HG03354 (cell line): ENCODE data around the gene RPS3A.
A peak's percentile ranks its signal among the peaks of the same experiment; 100 is the strongest.
"Not testable (repeated sequence)": the region's sequence is repeated elsewhere in the genome, so short reads cannot be mapped to it uniquely, and the experiment has no call there.

Source experiments
- ATAC-seq: cut with Tn5 transposase; IDR thresholded peaks from one replicate; pipeline ENCODE4 v1.9.1; 2021; ENCODE audit warnings: mild to moderate bottlenecking; ENCODE audit not compliant: unreplicated experiment, poor library complexity, severe bottlenecking

The RPS3A gene

DNA sequence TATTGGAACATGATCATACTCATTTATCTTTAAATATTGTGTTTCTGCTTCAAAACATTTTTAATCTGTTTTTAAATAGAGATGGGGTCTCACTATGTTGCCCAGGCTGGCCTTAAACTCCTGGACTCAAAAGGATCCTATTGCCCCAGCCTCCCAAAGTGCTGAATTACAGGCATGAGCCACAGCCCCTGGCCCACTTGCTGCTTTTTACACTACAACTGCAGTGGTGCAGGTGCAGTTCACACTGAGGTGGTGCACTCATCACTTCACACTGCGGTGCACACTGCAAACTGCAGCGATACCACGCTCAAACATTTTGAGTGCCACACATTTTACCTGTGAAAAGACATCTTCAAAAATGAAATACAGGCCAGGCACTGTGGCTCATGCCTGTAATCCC lies 10.8 kb downstream of the RPS3A start:
- no peak for ATAC-seq

DNA sequence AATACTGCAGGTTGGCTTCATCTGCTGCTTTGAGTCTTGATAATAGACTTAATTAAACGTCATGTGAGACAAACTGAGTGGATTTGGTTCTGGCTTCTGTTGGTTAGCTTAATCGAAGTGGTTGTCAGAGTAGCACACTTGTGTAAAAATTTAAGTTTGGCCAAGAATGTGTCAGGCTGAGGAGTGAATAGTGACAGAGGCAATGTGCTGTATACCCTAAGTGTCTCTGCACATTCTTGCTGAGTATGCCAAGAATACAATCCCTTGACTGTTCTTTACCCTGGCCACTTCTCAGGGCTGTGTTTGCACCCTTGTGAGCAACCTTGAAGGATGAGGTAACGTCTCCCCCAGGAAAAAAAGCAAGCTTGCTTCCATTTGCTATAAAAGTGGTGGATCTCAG lies 14.9 kb downstream of the RPS3A start:
- no peak for ATAC-seq

DNA sequence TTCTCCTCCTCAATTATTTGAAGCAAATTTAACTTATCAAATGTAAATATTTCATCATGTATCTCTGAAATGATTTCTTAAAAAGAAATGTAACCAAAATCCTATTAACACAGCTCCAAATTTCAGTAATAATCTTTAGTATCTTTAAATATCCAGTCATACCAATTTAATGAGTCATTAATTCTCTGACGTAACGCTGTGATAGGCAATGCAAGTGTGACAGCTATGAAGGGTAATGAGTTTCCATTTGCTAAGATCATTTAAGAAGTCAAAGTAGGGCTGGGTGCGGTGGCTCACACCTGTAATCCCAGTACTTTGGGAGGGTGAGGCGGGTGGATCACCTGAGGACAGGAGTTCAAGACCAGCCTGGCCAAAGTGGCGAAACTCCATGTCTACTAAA lies 15.6 kb downstream of the RPS3A start:
- ATAC-seq, result no peak

DNA sequence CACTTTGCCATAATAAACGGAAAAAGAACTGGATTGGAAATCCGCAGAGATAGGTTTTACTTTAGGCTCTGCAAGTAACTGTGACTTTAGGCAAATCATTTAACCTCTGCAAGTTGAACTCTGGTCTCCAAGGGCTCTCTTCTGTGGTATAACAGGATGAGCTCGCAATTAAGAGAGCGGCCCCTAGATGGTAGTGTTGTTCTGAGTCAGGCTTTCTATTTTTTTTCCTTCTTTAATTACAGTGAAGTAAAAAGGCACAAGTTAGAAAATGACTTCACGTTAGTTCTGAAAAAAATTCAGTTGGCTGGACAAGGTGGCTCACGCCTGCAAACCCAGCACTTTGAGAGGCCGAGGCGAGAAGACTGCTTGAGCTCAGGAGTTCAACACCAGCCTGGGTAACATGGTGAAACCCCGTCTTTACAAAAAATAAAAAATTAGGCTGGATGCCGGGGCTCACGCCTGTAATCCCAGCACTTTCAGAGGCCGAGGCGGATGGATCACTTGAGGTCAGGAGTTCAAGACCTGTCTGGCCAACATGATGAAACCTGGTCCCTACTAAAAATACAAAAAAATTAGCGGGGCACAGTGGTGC lies 18.0 kb downstream of the RPS3A start:
- peak; percentile 91 for ATAC-seq

DNA sequence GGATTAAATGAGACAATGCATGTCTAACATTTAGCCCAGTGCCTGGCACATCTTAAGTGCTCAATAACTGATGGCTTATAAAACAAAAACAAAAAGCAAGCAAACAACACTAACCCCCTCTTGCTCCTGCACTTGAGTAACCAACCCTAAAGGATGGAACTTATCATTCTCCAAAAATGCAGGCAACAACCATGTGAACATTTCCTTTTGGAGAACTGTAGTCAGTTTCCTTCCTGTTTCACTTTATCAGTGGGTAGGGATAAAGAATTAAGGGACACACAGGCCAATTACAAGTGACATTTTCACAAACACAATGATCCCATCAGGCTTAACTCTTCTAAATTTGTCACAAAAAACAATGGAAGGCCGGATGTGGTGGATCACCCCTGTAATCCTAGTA lies 30.4 kb downstream of the RPS3A start:
- ATAC-seq, result no peak

DNA sequence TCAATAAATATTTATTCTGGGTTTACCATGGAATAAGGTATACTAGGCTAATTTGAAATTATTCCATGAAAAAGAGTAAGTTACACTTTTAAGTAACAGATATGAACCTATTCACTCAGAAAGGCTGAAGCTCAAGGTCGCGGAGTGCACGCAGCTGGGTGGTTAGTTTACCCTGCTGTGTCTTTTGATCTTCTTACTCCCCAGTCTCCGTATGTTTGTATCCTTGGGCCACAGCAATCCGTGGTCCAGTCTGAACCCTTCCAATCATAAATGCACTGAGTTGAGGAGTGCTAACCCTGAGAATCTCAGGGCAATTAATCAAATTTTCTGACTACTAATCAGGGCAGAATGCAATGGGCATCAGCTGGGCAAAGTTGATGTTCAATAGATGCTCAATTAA lies 33.9 kb downstream of the RPS3A start:
- no peak for ATAC-seq

DNA sequence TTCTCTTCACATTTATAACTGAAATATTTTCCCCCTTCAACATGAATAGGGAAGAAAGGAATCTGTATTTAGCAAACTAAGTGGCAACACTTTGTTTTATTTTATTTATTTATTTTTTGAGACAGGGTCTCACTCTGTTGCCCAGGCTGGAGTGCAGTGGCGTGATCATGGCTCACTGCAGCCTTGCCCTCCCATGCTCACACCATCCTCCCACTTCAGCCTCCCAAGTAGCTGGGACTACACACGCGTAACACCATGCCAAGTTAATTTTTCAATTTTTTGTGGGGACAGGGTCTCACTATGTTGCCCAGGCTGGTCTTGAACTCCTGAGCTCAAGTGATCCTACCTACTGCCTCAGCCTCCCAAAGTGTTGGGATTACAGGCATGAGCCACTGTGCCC lies 36.6 kb downstream of the RPS3A start:
- not testable (repeated sequence) for ATAC-seq

DNA sequence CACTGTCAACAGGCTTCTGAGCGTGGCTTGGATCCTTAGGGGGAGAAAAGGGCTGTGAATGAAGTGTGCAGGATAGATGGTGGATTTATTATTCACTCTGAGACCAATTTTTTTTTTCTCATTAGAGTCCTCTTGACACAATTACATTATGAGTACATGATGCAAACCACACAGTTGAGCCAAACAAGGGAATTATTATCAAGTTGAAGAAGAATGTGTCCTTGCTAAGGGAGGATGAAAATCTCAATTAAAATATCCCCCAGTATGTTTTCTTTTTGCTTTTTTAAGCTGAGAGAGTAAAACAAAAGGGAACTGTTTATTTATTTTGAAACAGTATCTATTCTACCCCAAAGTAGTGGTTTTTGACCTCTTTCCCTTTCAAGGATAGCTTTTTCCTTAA lies 40.4 kb downstream of the RPS3A start:
- ATAC-seq, result no peak

DNA sequence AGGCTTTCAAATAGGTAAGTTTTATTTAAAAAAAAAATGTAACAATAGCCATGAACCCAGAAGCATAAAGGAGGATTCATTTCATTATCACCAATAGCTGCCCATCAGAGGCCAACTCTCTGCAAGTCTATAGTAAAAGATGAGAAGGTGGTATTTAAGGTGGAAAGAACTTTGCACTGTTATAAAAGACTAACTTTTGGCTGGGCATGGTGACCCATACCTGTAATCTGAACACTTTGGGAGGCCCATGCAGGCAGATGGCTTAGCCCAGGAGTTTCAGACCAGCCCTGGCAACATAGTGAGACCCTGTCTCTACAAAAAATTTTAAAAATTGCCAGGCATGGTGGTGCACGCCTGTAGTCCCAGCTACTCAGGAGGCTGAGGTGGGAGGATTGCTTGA lies 43.3 kb downstream of the RPS3A start:
- no peak for ATAC-seq

DNA sequence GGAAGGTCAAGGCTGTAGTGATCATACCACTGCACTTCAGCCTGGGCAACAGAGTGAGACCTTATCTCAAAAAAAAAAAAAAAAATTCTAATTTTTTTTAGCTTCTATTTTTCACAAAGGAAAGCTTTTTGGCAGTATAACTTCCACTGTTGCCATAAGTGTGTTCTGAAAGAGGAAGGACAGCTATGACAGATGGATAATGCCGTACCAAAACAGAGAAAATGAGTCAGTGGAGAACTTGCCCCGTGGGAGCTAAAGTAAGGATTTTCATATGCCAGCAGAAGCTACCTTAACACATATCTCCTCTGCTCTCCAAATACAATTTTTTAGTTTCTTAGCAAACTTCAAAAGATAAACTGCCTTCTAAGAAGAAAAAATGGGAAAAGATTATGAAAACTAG lies 43.7 kb downstream of the RPS3A start:
- no peak for ATAC-seq

DNA sequence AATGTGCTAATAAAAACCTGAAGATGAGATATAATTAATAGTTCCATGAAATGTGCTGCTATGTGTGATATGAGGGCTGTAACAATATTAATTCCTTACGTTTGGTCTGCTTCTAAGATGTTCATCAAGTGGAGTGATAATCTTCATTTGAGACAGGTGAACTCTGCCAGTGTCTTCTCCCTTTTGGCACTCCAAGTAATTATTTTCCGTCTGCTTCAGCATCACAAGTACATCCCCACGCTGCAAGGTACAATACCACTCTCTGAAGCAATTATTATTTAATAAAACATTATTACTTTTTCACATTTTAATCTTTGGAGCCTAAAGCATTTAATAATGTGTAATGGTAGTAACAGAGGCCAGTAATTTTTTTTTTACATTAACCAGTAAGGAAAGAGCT lies 44.4 kb downstream of the RPS3A start:
- ATAC-seq, result no peak

DNA sequence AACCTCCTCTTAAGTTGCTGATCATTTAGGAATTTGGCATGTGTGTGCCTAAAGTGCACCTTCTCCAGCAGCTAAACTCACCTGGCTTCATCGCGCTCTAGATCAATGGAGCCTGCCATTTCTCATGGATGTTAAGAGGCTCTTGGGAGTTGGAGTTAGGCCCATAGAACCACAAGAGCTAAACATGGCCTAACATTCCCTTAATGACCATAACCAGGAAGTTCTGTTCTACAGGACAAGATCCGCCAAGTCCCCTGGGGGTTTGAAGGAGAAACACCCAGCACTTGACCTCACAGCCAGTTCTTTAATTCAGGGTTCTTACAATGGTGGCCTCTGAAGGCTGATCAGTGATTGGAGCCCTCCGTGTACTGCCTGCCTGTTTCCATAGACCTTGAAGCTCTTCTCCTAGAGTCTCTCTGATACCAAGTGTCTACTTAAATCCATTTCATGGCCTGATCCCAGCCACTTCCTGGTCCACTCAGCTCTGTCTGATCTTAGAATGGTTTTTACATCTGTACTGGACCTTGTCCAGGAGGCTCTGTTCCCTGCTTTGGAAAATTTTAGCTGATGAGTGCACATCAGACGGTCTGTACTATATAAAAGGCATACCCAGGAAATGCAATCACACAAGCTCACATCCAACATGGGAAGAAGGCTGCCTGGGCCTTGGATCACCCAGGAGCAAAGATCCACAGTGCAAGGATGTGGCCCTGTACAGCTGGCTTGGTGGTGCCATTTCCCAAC lies 45.1 kb downstream of the RPS3A start:
- no peak for ATAC-seq

DNA sequence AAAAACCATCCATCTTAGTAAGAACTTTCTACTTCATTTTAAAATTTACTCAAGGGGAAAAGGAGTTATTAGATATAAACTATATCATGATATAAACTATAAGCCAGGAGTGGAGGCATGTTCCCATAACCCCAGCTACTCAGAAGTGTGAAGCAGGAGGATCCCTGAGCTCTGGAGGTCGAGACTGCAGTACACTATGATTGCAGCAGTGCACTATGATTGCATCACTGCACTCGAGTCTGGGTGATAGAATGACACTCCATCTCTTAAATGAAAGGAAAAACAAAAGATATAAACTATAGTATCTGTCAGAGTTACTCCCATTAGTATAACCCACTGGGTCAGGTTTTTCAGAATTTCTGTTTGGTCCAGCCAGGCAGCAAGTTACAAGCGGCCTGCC lies 47.6 kb downstream of the RPS3A start:
- no peak for ATAC-seq

DNA sequence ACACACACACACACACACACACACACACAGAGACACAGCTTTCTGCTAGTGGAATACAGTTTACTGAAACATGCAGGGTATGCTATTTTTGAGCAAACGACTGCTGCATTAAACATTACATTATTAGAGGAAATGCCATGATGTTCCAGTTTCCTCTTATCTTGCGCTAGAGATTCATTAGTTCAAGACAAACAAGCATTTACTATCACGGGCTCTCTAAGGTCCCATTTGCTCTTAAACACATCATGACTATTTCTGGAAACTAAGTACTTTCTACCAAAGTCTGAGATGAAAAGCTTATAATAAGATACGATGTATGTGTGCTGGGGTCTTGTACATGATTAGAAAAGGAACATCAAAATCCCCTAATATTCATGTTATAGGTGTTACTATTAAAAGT lies 48.8 kb downstream of the RPS3A start:
- no peak for ATAC-seq

DNA sequence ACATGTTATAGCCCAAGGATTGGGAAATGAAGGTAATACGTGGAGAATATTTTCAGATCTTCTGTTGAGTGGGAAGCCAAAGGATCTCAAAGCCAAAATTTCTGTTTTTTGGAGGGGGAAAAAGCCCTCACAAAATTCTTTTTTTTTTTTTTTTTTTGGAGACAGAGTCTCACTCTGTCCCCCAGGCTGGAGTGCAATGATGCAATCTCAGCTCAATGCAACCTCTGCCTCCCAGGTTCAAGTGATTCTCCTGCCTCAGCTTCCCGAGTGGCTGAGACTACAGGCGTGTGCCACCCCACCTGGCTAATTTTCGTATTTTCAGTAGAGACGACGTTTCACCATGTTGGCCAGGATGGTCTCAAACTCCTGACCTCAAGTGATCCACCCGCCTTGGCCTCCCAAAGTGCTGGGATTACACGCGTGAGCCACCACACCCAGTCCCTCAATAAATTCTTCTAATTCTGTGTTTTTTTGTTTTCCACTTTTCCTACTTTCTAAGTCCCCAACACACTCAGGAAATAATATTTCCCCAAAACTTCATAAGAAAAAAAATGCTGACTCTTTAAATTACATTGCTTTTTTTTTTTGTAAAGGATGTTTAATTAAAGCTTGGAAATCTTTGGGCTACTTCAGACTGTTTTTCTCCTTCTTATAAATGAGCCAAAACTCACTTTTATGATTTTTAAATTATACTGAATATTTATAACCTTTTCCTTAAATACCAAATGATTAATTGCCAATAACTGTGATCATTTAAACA lies 51.6 kb downstream of the RPS3A start:
- no peak for ATAC-seq

DNA sequence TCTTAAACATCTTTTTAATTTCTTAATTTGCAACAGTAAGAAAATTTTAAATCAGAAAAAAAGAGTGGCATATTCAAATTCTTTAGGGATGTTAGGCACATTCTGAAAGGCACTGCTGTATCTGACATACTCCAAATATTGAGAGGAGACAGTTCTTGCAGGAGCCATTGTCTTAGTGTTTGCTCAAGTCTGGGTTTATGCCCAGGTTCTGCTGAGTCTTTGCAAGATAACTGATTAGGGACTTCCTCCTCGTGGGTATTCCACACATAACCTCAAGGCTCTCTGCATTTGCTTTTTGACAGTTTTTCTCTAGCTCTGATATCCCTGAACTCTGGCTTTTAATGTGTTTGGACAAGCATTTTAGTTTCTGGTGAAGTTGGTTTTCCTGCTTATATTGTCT lies 52.6 kb downstream of the RPS3A start:
- ATAC-seq, result no peak

DNA sequence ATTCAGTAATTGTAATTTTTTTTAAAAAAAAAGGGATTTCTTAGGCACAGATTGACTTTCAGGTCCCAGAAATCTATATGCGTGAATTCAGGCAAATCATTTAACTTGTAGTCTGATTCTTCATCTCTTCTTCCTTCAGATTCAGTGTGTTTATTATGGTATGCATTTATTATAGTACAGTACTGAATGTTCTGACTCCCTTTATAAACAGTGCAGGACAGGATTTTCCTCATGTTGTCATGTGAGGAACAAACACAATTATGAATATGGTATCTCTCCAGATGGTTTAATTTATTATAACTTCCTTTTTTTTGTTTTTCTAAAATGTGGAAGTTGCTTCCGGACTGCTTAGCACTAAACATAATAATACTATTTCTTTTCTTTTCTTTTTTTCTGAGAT lies 54.2 kb downstream of the RPS3A start:
- ATAC-seq, result no peak
